ENCODE measurements around the gene MAFG.

- TF ChIP-seq TSHZ2 (CRISPR knock-in tag; IDR thresholded peaks at IDR 0.05) (no peak), CREB5 (CRISPR knock-in tag; IDR thresholded peaks at IDR 0.05; ENCODE audit: low read depth) (no peak), POU6F1 (CRISPR knock-in tag; IDR thresholded peaks at IDR 0.05; ENCODE audit: borderline replicate concordance, low read depth) (no peak), ZFP30 (CRISPR knock-in tag; IDR thresholded peaks at IDR 0.05) (no peak), SNAI2 (CRISPR knock-in tag; IDR thresholded peaks at IDR 0.05) (no peak), ARNTL (CRISPR knock-in tag; IDR thresholded peaks at IDR 0.05; ENCODE audit: borderline replicate concordance, low read depth) (no peak), CSDC2 (CRISPR knock-in tag; IDR thresholded peaks at IDR 0.05) (no peak), GLIS3 (CRISPR knock-in tag; IDR thresholded peaks at IDR 0.05) (no peak), OSR1 (CRISPR knock-in tag; IDR thresholded peaks at IDR 0.05) (no peak)
Observed at GRCh38 chr17:81968396-81968745, 40.8 kb upstream of the MAFG start.
